Osteocyte (in vitro differentiated cells): ENCODE measurements around the gene CLTC. TPM values are rescaled to one million over a fixed set of nuclear protein-coding genes. Genes with fewer than 3 reads are reported as not detected.
A peak's percentile ranks its signal among the peaks of the same experiment; 100 is the strongest.

Experiments
- DNase-seq: peaks from one replicate; pipeline ENCODE4 v3.0.0; 2021; ENCODE audit warnings: mixed read lengths; ENCODE audit not compliant: unreplicated experiment; ENCODE audit errors: extremely low spot score
- H3K27ac Mint-ChIP-seq: one replicate; pipeline ENCODE4 v1.8.0; 2021; ENCODE audit warnings: mild to moderate bottlenecking, mixed read lengths; ENCODE audit not compliant: unreplicated experiment
- H3K27me3 Mint-ChIP-seq: one replicate; pipeline ENCODE4 v1.8.0; 2021; ENCODE audit warnings: mixed read lengths; ENCODE audit not compliant: unreplicated experiment
- H3K36me3 Mint-ChIP-seq: one replicate; pipeline ENCODE4 v1.8.0; 2021; ENCODE audit warnings: mixed read lengths; ENCODE audit not compliant: unreplicated experiment
- H3K4me1 Mint-ChIP-seq: one replicate; pipeline ENCODE4 v1.8.0; 2021; ENCODE audit warnings: mixed read lengths; ENCODE audit not compliant: unreplicated experiment
- H3K4me3 Mint-ChIP-seq: one replicate; pipeline ENCODE4 v1.8.0; 2021; ENCODE audit warnings: mild to moderate bottlenecking, moderate library complexity, mixed read lengths; ENCODE audit not compliant: unreplicated experiment
- H3K9me3 Mint-ChIP-seq: one replicate; pipeline ENCODE4 v1.8.0; 2021; ENCODE audit warnings: mixed read lengths; ENCODE audit not compliant: unreplicated experiment
- total RNA-seq: library from RNA; stranded (reverse); gene quantifications from 2 replicates; pipeline ENCODE4 v1.2.1, GENCODE V29; 2021
- TF ChIP-seq, protein P1 (sequence below): fragments of 200-600 bp; sonication (generic); IDR thresholded peaks from 2 replicates; pipeline ENCODE4 v1.5.0; 2021; ENCODE audit warnings: antibody characterized with exemption, mild to moderate bottlenecking, moderate library complexity

CLTC gene
- total RNA-seq, 1 donor from 2014 or later: 297 TPM

DNA sequence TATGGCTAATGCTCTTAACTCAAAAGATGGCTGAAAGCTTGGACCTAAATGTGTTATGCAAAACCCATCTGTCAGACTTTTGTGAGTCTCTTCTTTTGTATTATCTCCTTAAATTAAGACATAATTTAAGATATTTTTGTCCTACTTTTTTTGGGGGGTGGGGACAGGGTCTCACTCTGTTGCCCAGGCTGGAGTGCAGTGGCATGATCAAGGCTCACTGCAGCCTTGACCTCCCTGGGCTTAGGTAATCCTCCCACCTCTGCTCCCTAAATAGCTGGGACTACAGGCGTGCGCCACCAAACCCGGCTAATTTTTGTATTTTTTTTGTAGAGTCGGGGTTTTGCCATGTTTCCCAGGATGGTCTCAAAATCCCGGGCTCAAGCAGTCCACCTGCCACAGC lies 7.1 kb downstream of the CLTC start:
- Mint-ChIP-seq H3K4me1 (peaks cover 61% of the 10 kb centered on the region), H3K27me3 (no peaks in the 10 kb centered on the region), H3K27ac (no peak overlapping the region), H3K9me3 (peaks cover 6% of the 10 kb centered on the region), H3K4me3 (no peak overlapping the region), H3K36me3 (peaks cover 8% of the 10 kb centered on the region)
- DNase-seq: no peak
- TF ChIP-seq, protein P1, sequence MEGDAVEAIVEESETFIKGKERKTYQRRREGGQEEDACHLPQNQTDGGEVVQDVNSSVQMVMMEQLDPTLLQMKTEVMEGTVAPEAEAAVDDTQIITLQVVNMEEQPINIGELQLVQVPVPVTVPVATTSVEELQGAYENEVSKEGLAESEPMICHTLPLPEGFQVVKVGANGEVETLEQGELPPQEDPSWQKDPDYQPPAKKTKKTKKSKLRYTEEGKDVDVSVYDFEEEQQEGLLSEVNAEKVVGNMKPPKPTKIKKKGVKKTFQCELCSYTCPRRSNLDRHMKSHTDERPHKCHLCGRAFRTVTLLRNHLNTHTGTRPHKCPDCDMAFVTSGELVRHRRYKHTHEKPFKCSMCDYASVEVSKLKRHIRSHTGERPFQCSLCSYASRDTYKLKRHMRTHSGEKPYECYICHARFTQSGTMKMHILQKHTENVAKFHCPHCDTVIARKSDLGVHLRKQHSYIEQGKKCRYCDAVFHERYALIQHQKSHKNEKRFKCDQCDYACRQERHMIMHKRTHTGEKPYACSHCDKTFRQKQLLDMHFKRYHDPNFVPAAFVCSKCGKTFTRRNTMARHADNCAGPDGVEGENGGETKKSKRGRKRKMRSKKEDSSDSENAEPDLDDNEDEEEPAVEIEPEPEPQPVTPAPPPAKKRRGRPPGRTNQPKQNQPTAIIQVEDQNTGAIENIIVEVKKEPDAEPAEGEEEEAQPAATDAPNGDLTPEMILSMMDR: no peak

DNA sequence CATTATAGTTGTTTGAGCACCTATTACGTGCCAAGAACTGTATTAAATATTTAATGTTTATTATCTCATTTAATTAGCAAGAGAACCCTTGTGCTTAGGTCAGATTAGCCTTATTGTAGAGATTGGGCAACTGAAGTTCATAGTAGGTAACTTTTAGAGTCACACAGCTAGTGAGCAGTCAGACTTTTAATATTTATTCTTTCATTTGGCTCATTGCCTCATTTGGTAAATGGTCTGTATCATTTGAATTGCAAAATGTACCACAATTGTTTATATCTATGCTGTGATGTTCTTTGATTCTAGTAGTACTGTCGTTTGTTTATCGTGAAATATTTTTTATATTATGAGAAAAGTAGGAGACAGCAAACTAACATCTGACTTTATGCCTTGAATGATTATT lies 7.6 kb downstream of the CLTC start:
- peaks cover 8% of the 10 kb centered on the region for H3K36me3 Mint-ChIP-seq
- H3K4me3 Mint-ChIP-seq: no peak overlapping the region
- H3K27me3 Mint-ChIP-seq: no peaks in the 10 kb centered on the region
- peaks cover 6% of the 10 kb centered on the region for H3K9me3 Mint-ChIP-seq
- H3K4me1 Mint-ChIP-seq: peaks cover 58% of the 10 kb centered on the region
- no peak for DNase-seq
- no peak overlapping the region for H3K27ac Mint-ChIP-seq
- TF ChIP-seq, protein P1: no peak

DNA sequence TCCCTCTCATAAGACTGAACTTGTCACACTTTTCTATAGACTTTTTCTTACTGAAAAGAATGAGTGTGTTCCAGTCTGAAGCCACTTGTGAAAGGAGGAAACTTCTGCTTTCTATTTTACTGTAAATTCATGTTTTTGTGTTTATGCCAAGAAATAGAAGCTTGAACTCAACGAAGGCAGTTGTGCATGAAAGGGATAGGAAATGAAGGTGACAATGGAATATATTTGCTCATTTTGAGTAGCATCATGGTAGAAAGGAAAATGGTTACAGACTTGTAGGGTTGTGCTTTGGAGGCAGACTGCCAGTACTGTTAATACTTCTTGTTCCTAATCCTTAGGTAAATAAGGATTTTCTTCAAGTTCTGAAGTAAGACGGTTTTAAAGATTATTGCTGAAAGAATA lies 8.1 kb downstream of the CLTC start:
- no peak for DNase-seq
- Mint-ChIP-seq H3K4me3 (no peak overlapping the region), H3K27me3 (no peaks in the 10 kb centered on the region), H3K27ac (peak overlapping the region; percentile 9), H3K9me3 (peaks cover 6% of the 10 kb centered on the region), H3K36me3 (peaks cover 10% of the 10 kb centered on the region), H3K4me1 (peaks cover 57% of the 10 kb centered on the region)
- TF ChIP-seq, protein P1: no peak

DNA sequence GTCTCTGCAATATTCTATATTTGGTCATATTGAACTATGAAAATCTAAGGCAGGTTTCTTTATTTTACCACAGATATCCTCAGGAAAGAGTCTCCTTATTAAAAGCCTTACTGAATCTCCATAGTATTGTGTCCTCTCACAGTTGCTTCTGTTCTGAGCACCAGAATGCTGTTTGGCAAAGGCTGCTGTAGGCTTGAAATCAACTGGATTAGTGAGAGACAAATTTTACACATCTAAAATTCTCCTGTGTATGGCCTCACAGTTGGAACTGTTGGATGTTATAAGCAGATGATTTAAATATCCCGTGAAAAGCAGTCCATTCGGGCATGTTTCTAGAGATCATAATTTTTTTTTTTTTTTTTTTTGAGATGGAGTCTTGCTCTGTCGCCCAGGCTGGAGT lies 9.5 kb downstream of the CLTC start:
- H3K27ac Mint-ChIP-seq: peak overlapping the region; percentile 10
- peaks cover 59% of the 10 kb centered on the region for H3K4me1 Mint-ChIP-seq
- peaks cover 6% of the 10 kb centered on the region for H3K9me3 Mint-ChIP-seq
- DNase-seq: no peak
- H3K36me3 Mint-ChIP-seq: peaks cover 10% of the 10 kb centered on the region
- TF ChIP-seq, protein P1: no peak
- no peaks in the 10 kb centered on the region for H3K27me3 Mint-ChIP-seq
- no peak overlapping the region for H3K4me3 Mint-ChIP-seq

DNA sequence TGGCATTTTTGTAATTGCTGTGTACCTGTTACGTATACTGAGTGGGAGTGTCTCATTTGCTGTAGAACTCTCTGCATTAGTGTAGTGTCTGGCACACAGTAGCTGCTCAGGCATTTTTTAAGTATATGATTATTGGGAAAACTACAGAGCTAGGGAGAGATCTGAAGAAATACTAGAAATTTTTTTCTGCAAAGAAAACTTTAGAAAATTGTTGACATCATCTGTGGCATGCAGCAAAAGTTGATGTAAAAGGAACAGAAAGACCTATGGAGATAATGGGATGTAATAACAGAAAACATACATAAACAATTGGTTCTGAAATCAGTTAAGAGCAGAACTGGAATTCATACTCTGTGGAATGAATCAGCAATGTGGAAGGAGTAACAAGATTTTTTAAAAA lies 11.6 kb downstream of the CLTC start:
- H3K36me3 Mint-ChIP-seq: peaks cover 8% of the 10 kb centered on the region
- no peaks in the 10 kb centered on the region for H3K27me3 Mint-ChIP-seq
- H3K27ac Mint-ChIP-seq: peak overlapping the region; percentile 49
- DNase-seq: no peak
- TF ChIP-seq, protein P1: no peak
- no peak overlapping the region for H3K4me3 Mint-ChIP-seq
- peaks cover 72% of the 10 kb centered on the region for H3K4me1 Mint-ChIP-seq
- H3K9me3 Mint-ChIP-seq: peaks cover 6% of the 10 kb centered on the region
